Kidney tubule cell (primary cell): ENCODE results near the gene CDH4.
A peak's percentile ranks its signal among the peaks of the same experiment; 100 is the strongest.
"Not testable (repeated sequence)": the region's sequence is repeated elsewhere in the genome, so short reads cannot be mapped to it uniquely, and the experiment has no call there.

Source experiments
- DNase-seq: peaks from one replicate; pipeline ENCODE4 v3.0.0-alpha.2; 2018; ENCODE audit warnings: low spot score

Gene CDH4

GRCh38 chr20:61253640-61254511, 1.8 kb downstream of the CDH4 start:
- DNase-seq: peak; percentile 34

GRCh38 chr20:61254881-61255626, 3.0 kb downstream of the CDH4 start:
- DNase-seq: peak; percentile 84

- peak; percentile 26 for DNase-seq
These were observed 4.3 kb downstream of the CDH4 start for GRCh38 chr20:61256365-61256764.

GRCh38 chr20:61256824-61257223, 4.8 kb downstream of the CDH4 start:
- no peak for DNase-seq

GRCh38 chr20:61257611-61258010, 5.5 kb downstream of the CDH4 start:
- peak; percentile 75 for DNase-seq

GRCh38 chr20:61259741-61260140, 7.7 kb downstream of the CDH4 start:
- DNase-seq: no peak

GRCh38 chr20:61260905-61261304, 8.8 kb downstream of the CDH4 start:
- DNase-seq: peak; percentile 43

GRCh38 chr20:61262036-61262435, 10.0 kb downstream of the CDH4 start:
- DNase-seq: no peak

GRCh38 chr20:61262514-61262913, 10.5 kb downstream of the CDH4 start:
- DNase-seq: no peak

GRCh38 chr20:61263084-61263695, 11.1 kb downstream of the CDH4 start:
- DNase-seq: peak; percentile 21

- DNase-seq: no peak
These were observed 11.9 kb downstream of the CDH4 start for GRCh38 chr20:61263938-61264337.

GRCh38 chr20:61267241-61267640, 15.2 kb downstream of the CDH4 start:
- no peak for DNase-seq

GRCh38 chr20:61268024-61268423, 16.0 kb downstream of the CDH4 start:
- DNase-seq: no peak

- DNase-seq: peak; percentile 35
These were observed 19.5 kb downstream of the CDH4 start for GRCh38 chr20:61271312-61272231.

GRCh38 chr20:61273024-61273423, 21.0 kb downstream of the CDH4 start:
- not testable (repeated sequence) for DNase-seq

GRCh38 chr20:61273666-61274065, 21.6 kb downstream of the CDH4 start:
- not testable (repeated sequence) for DNase-seq

- no peak for DNase-seq
These were observed 22.3 kb downstream of the CDH4 start for GRCh38 chr20:61274326-61274725.

GRCh38 chr20:61278296-61278695, 26.2 kb downstream of the CDH4 start:
- DNase-seq: no peak

- DNase-seq: no peak
These were observed 27.6 kb downstream of the CDH4 start for GRCh38 chr20:61279621-61280150.

GRCh38 chr20:61280217-61280980, 28.3 kb downstream of the CDH4 start:
- DNase-seq: no peak
